ENCODE data around the gene LMOD1.
"Not testable (repeated sequence)": the region's sequence is repeated elsewhere in the genome, so short reads cannot be mapped to it uniquely, and the experiment has no call there.

LMOD1 gene

GRCh38 chr1:201861448-201861847, 84.9 kb downstream of the LMOD1 start:
- DNase-seq (ENCODE audit: low spot score): no peak

GRCh38 chr1:201859424-201859823, 86.9 kb downstream of the LMOD1 start:
- DNase-seq (ENCODE audit: low spot score): peak; percentile 50

- DNase-seq (ENCODE audit: low spot score): not testable (repeated sequence)
Observed at GRCh38 chr1:201856722-201857121, 89.6 kb downstream of the LMOD1 start.

GRCh38 chr1:201851949-201852348, 94.4 kb downstream of the LMOD1 start:
- no peak for DNase-seq (ENCODE audit: low spot score)

- peak; percentile 75 for DNase-seq (ENCODE audit: low spot score)
Observed at GRCh38 chr1:201850053-201850397, 96.3 kb downstream of the LMOD1 start.

- DNase-seq (ENCODE audit: low spot score): no peak
Observed at GRCh38 chr1:201849372-201850052, 96.8 kb downstream of the LMOD1 start.

GRCh38 chr1:201848230-201848629, 98.1 kb downstream of the LMOD1 start:
- no peak for DNase-seq (ENCODE audit: low spot score)

GRCh38 chr1:201847150-201847549, 99.2 kb downstream of the LMOD1 start:
- no peak for DNase-seq (ENCODE audit: low spot score)

Data from kidney capillary endothelial cell (primary cell).